Tibial nerve (tissue), 3 donors: ENCODE data around the gene NOX5.

ENCODE experiments used
- POLR2A ChIP-seq, 2 donors: fragments of 450-650 bp; IDR thresholded peaks; one replicate each; pipeline ENCODE4 v1.6.1; 2017; ENCODE audit warnings: antibody characterized with exemption in 2 of 2, mild to moderate bottlenecking in 2 of 2, moderate library complexity in 2 of 2
- TF ChIP-seq, protein P1 (sequence below), 5 experiments: fragments of 200-600 bp in 3 of 5; fragments of 450-650 bp in 2 of 5; sonication (generic) in 3 of 5; IDR thresholded peaks; one replicate each; pipeline ENCODE4 v1.5.1; 2016 to 2019; ENCODE audit warnings: antibody characterized with exemption in 5 of 5, mild to moderate bottlenecking in 3 of 5, moderate library complexity in 2 of 5

DNA sequence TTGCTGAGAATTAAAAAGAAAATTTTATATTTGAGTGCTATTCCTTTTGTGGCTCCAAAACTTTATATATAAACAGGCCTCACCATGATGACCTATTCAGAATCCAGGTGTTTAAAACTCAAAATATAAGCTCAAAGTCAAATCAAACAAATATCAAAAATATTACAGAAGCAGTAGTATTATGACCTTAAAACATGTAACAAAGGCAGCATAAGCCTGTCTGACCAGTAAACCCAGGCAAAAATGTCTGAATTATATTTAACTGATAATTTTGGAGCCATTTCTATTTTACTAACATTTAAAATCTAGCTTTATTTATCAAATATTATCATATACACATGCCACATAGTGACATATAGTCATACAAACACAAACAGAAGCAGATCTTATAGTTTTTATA, 6.4 kb upstream of the NOX5 start:
- TF ChIP-seq POLR2A (IDR thresholded peaks at IDR 0.05), result no peak
- TF ChIP-seq, protein P1, sequence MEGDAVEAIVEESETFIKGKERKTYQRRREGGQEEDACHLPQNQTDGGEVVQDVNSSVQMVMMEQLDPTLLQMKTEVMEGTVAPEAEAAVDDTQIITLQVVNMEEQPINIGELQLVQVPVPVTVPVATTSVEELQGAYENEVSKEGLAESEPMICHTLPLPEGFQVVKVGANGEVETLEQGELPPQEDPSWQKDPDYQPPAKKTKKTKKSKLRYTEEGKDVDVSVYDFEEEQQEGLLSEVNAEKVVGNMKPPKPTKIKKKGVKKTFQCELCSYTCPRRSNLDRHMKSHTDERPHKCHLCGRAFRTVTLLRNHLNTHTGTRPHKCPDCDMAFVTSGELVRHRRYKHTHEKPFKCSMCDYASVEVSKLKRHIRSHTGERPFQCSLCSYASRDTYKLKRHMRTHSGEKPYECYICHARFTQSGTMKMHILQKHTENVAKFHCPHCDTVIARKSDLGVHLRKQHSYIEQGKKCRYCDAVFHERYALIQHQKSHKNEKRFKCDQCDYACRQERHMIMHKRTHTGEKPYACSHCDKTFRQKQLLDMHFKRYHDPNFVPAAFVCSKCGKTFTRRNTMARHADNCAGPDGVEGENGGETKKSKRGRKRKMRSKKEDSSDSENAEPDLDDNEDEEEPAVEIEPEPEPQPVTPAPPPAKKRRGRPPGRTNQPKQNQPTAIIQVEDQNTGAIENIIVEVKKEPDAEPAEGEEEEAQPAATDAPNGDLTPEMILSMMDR (IDR thresholded peaks at IDR 0.05), result no peak
